HepG2 (cell line): ENCODE results near the gene GPS1. TPM values are rescaled to one million over a fixed set of nuclear protein-coding genes. Genes with fewer than 3 reads are reported as not detected.
A peak's percentile ranks its signal among the peaks of the same experiment; 100 is the strongest.

Experiments
- CCAR2 ChIP-seq: fragments of 200-400 bp; formaldehyde crosslinking; optimal IDR thresholded peaks from 2 replicates; pipeline ENCODE3; 2018; ENCODE audit warnings: low read depth, mild to moderate bottlenecking, low read length, moderate library complexity
- DPF2 ChIP-seq: sonication (generic); formaldehyde crosslinking; IDR thresholded peaks from 2 replicates; pipeline ENCODE4 v1.4.0; 2020; ENCODE audit warnings: mild to moderate bottlenecking, low read depth, missing genetic modification reagents, borderline replicate concordance
- GLMP ChIP-seq: sonication (generic); formaldehyde crosslinking; IDR thresholded peaks from 2 replicates; pipeline ENCODE4 v1.9.0; 2021; ENCODE audit warnings: missing genetic modification reagents, mild to moderate bottlenecking, borderline replicate concordance
- HDAC2 ChIP-seq: sonication (generic); formaldehyde crosslinking; IDR thresholded peaks from 2 replicates; pipeline ENCODE4 v1.4.0; 2020; ENCODE audit warnings: missing genetic modification reagents
- HIVEP1 ChIP-seq: sonication (generic); formaldehyde crosslinking; IDR thresholded peaks from 2 replicates; pipeline ENCODE4 v1.4.0; 2020; ENCODE audit warnings: mild to moderate bottlenecking, missing genetic modification reagents
- HMGXB3 ChIP-seq: sonication (generic); formaldehyde crosslinking; IDR thresholded peaks from 2 replicates; pipeline ENCODE4 v1.4.0; 2020; ENCODE audit warnings: missing genetic modification reagents, borderline replicate concordance
- MEIS1 ChIP-seq: sonication (generic); formaldehyde crosslinking; IDR thresholded peaks from 2 replicates; pipeline ENCODE4 v1.9.0; 2021; ENCODE audit warnings: mild to moderate bottlenecking, missing genetic modification reagents, moderate library complexity, borderline replicate concordance
- MTA3 ChIP-seq: sonication (generic); formaldehyde crosslinking; IDR thresholded peaks from 2 replicates; pipeline ENCODE4 v1.4.0; 2020; ENCODE audit warnings: missing genetic modification reagents
- NR2C2 ChIP-seq: sonication (generic); formaldehyde crosslinking; IDR thresholded peaks from 2 replicates; pipeline ENCODE4 v1.4.0; 2020; ENCODE audit warnings: missing genetic modification reagents, mild to moderate bottlenecking, moderate library complexity, borderline replicate concordance
- RCOR2 ChIP-seq: IDR thresholded peaks from 2 replicates; pipeline ENCODE4 v1.6.1; 2016; ENCODE audit warnings: missing biosample characterization, missing genetic modification reagents
- REL ChIP-seq: sonication (generic); formaldehyde crosslinking; conservative IDR thresholded peaks from 2 replicates; pipeline ENCODE4 v1.8.0; 2022; ENCODE audit warnings: mild to moderate bottlenecking, missing genetic modification reagents, moderate library complexity
- TARDBP ChIP-seq: sonication (generic); formaldehyde crosslinking; IDR thresholded peaks from 2 replicates; pipeline ENCODE4 v1.8.0; 2022; ENCODE audit warnings: mild to moderate bottlenecking, missing genetic modification reagents
- ZNF30 ChIP-seq: sonication (generic); formaldehyde crosslinking; IDR thresholded peaks from 2 replicates; pipeline ENCODE4 v1.5.0; 2020; ENCODE audit warnings: mild to moderate bottlenecking, missing genetic modification reagents
- ZNF572 ChIP-seq: sonication (generic); formaldehyde crosslinking; IDR thresholded peaks from 2 replicates; pipeline ENCODE4 v1.5.1; 2020; ENCODE audit warnings: mild to moderate bottlenecking, missing genetic modification reagents
- ZNF577 ChIP-seq: sonication (generic); formaldehyde crosslinking; IDR thresholded peaks from 2 replicates; pipeline ENCODE4 v1.4.0; 2020; ENCODE audit warnings: mild to moderate bottlenecking, low read depth, missing genetic modification reagents, borderline replicate concordance
- polyA plus RNA-seq, 8 experiments: library from polyadenylated mRNA; depleted of rRNA in 3 of 8; stranded (reverse) in 7 of 8; unstranded in 1 of 8; fragments of >200 nt; fragmentation: Illumina TruSeq in 4 of 8; extraction: Trizol in 4 of 8; gene quantifications; 2 replicates each; pipeline versions ENCODE4 v1.2.1 to v1.2.3, GENCODE V29; 2011 to 2016; ENCODE audit warnings: low read depth in 4 of 8, missing spikeins in 1 of 8, mixed read lengths in 1 of 8; ENCODE audit not compliant: insufficient read depth in 1 of 8
- total RNA-seq, 5 experiments: library from RNA; depleted of rRNA; stranded (reverse); fragments of >200 nt; fragmentation: Illumina TruSeq; extraction: Trizol; gene quantifications; 2 replicates each; pipeline ENCODE4 v1.2.3, GENCODE V29; 2016; ENCODE audit warnings: low read depth in 1 of 5
- TF ChIP-seq, protein P1 (sequence below): IDR thresholded peaks from 2 replicates; pipeline ENCODE4 v1.4.0; 2020; ENCODE audit warnings: mild to moderate bottlenecking, missing genetic modification reagents
- TF ChIP-seq, protein P2 (sequence below): sonication (generic); formaldehyde crosslinking; IDR thresholded peaks from 2 replicates; pipeline ENCODE4 v1.8.0; 2022; ENCODE audit warnings: mild to moderate bottlenecking, missing genetic modification reagents, borderline replicate concordance

Gene GPS1
- total and polyA plus RNA-seq, 2 of the 13 experiments (the other 11 are each of a cell fraction or from before 2014, with no cell fraction given) = 124 to 128 TPM

DNA sequence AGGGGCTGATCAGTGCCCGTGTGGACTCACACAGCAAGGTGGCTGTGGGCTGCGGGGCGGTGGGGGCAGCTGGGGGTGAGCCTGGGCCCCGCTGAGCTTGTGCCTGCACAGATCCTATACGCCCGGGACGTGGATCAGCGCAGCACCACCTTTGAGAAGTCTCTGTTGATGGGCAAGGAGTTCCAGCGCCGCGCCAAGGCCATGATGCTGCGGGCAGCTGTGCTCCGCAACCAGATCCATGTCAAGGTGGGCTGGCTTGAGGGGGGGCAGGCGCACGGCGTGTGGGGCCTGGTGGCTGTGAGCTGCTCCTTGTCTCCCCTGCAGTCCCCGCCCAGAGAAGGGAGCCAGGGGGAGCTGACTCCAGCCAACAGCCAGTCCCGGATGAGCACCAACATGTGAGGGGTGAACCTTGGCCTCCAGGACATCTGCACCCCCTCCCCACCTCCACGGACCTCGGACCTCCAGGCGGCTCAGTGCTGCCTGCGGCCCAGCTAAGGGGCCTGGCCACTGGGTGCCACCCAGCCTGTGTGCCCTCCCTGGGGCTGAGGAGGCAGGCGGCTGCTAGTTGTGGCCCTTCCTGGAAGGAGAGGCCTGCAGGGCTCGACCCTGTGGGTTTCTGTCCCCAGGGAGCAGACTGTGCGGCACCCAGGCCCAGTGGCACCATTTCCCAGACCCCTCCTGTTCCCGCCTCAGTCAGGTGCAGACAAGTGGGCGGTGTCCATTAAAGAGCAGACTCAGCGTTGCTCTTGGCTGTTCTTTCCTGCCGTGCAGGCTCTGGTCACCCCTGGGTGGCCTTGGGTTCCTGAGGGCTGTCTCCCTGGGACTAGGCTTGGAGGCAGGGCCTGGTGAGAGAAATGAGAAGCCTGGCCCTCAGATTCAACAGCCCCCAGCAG, 5.3 kb downstream of the GPS1 start (continued):
- TF ChIP-seq HMGXB3 (CRISPR knock-in tag) = no peak
- peak; percentile 77; the same call in 1 of the 2 replicates for TF ChIP-seq MEIS1 (CRISPR knock-in tag)
- 0 out of 2 replicates have a peak, but pooled peaks have one; percentile 40 for TF ChIP-seq DPF2 (CRISPR knock-in tag)
- TF ChIP-seq MTA3 = no peak
- no peak for TF ChIP-seq ZNF577 (CRISPR knock-in tag)
- no peak for TF ChIP-seq GLMP
- TF ChIP-seq, protein P1, sequence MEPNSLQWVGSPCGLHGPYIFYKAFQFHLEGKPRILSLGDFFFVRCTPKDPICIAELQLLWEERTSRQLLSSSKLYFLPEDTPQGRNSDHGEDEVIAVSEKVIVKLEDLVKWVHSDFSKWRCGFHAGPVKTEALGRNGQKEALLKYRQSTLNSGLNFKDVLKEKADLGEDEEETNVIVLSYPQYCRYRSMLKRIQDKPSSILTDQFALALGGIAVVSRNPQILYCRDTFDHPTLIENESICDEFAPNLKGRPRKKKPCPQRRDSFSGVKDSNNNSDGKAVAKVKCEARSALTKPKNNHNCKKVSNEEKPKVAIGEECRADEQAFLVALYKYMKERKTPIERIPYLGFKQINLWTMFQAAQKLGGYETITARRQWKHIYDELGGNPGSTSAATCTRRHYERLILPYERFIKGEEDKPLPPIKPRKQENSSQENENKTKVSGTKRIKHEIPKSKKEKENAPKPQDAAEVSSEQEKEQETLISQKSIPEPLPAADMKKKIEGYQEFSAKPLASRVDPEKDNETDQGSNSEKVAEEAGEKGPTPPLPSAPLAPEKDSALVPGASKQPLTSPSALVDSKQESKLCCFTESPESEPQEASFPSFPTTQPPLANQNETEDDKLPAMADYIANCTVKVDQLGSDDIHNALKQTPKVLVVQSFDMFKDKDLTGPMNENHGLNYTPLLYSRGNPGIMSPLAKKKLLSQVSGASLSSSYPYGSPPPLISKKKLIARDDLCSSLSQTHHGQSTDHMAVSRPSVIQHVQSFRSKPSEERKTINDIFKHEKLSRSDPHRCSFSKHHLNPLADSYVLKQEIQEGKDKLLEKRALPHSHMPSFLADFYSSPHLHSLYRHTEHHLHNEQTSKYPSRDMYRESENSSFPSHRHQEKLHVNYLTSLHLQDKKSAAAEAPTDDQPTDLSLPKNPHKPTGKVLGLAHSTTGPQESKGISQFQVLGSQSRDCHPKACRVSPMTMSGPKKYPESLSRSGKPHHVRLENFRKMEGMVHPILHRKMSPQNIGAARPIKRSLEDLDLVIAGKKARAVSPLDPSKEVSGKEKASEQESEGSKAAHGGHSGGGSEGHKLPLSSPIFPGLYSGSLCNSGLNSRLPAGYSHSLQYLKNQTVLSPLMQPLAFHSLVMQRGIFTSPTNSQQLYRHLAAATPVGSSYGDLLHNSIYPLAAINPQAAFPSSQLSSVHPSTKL (CRISPR knock-in tag) = peak; percentile 41; the same call in 1 of the 2 replicates
- TF ChIP-seq HDAC2 (CRISPR knock-in tag) = peak; percentile 77; the same call in 1 of the 2 replicates
- TF ChIP-seq NR2C2 = peak; percentile 90
- peak; percentile 61; the same call in 1 of the 2 replicates for TF ChIP-seq TARDBP (CRISPR knock-in tag)
- no peak for TF ChIP-seq ZNF30
- 0 out of 2 replicates have a peak, but pooled peaks have one; percentile 49 for TF ChIP-seq HIVEP1 (CRISPR knock-in tag)
- peak; percentile 95; the same call in 1 of the 2 replicates for TF ChIP-seq ZNF572 (CRISPR knock-in tag)
- no peak for TF ChIP-seq CCAR2
- no peak for TF ChIP-seq RCOR2
- peak; percentile 42; the same call in 1 of the 2 replicates for TF ChIP-seq REL
- TF ChIP-seq, protein P2, sequence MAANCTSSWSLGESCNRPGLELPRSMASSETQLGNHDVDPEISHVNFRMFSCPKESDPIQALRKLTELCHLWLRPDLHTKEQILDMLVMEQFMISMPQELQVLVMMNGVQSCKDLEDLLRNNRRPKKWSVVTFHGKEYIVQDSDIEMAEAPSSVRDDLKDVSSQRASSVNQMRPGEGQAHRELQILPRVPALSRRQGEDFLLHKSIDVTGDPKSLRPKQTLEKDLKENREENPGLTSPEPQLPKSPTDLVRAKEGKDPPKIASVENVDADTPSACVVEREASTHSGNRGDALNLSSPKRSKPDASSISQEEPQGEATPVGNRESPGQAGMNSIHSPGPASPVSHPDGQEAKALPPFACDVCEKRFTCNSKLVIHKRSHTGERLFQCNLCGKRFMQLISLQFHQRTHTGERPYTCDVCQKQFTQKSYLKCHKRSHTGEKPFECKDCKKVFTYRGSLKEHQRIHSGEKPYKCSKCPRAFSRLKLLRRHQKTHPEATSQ = no peak
